A204.1 (cell line): Measurements from ENCODE around the gene CAMTA1.

Experiments
- FAIRE-seq: peaks from 2 replicates; lab custom pipeline; 2012; peaks lifted over from hg19 to GRCh38; lab: Jason Lieb, UNC

The CAMTA1 gene

GRCh38 chr1:7420098-7420445 lies 634.8 kb downstream of the CAMTA1 start:
- FAIRE-seq, result no peak

DNA sequence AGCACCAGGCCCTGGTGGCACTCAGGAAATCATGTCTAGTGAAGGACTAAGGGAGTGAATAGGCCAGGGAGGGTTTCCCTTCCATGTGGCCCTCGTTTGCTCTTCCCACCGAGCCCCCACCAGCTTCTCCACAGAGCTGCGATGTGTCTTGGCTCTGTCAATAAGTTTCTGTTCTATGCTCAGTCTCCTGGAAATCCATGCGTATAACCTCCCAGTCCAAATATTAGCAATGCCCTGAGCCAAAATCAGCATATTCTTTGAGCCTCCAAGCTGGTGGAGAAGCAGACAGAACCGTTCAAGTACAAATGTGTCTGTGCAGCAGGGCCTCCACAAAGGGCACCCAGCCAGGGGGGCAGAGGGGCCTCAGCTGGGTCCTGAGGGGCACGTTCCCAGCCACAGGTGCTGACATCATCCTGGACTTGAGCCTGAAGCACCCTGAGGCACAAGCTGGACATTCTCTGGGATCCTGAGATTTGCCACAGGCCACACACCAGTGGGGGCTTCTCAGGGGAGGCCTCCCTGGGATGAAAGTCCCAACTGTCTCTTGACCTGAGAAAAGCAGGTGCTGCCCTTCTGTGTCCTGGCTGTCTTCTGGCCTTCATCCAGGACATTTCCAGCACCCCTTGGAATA lies 635.3 kb downstream of the CAMTA1 start:
- FAIRE-seq, result no peak

- FAIRE-seq, result no peak
Measured at GRCh38 chr1:7421471-7422075, 636.3 kb downstream of the CAMTA1 start.

DNA sequence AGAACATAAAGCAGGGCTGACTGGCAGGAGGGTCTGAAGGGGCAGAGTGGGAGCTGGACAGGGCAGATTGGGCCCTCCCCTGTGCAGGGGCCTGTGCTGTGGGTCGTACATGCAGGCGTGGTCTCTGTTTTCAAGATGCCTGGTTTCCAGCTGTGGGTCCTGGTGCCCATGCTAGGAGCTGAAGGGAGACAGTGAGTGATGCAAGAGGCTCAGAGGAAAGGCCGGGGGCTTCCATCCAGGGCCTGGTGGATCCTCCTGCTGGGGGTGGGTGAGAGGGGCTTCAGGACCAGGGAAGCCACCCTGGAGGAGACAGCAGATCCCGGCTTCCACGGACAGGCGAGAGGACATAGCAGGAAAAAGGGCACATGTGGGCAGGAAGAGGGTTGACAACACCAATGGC lies 636.8 kb downstream of the CAMTA1 start:
- FAIRE-seq, result no peak

DNA sequence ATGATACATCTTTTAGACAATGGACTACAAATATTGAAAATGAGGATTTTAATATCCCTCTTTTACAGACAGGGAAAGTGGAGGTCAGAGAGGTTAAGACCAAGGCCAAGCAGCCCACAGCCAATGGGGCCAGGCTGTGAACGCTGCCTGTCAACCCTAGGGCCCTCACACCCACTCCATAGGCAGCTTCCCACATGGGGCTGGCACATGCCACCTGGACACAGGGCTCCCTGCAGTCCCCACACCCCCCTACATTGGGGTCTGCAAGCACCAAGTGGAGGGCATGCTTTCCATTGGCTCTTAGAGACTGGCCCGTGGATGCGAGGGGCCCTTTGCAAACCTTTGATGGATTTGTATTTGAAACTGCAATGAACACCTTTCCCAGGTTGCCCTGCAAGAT lies 637.3 kb downstream of the CAMTA1 start:
- FAIRE-seq, result no peak

DNA sequence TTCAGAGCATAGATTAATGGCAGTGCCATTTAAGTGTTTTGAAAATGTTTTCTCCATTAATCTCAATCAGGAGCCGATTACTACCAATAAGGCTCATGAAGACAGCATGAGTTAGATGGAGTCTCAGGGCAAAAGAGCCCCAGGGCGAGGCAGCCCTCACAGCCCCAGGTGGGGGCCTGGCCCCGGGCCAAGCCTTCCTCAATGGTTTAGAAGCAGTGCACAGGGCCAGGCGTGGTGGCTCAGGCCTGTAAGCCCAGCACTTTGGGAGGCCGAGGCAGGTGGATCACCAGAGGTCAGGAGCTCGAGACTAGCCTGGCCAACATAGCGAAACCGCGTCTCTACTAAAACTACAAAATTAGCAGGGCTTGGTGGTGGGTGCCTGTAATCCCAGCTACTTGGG lies 637.7 kb downstream of the CAMTA1 start:
- no peak for FAIRE-seq

DNA sequence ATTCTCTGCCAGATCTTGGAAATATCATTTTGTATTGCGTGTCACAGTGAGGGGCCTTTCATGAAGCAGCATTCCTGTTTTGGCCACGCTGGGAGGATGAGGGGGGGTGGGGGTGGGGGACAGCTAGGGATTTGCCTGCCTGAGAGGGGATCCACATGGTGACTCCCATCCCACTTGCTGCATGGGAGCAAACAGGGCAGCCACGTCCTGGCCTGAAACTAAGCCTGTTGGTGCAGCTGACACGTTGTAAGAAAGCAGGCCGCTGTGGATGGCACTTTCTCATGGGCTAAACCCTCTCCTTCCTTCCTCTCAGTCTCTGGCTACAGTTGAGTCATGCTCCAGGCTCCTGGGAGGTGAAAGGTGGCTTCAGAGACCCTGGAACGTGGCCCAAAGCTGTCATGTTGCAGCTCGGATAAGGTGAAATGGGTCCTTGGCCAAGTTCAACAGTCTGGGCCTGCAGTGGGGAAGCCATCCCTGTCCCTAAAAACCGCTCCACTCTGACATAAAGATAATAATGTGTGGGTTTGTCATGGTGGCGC lies 639.2 kb downstream of the CAMTA1 start:
- FAIRE-seq, result no peak

DNA sequence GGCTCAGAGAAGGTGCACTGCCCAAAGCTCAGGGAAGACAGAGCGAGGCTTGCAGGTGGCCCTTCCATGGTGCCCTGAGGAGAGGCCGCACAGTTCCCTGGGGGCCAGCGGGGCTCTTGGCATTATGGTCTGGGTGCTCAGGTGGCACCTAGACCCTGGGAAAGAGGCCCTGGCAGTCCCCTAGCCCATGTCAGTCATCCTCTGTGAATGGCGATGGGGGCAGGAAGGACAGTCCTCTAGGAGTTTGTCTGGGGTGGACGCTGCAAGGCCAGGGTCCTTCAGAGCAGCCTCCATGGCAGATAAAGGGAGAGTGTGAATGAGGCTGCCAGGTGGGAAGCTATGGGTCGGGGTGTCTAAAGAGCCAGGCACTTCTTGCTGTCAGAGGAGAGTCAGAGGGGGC lies 640.0 kb downstream of the CAMTA1 start:
- no peak for FAIRE-seq

DNA sequence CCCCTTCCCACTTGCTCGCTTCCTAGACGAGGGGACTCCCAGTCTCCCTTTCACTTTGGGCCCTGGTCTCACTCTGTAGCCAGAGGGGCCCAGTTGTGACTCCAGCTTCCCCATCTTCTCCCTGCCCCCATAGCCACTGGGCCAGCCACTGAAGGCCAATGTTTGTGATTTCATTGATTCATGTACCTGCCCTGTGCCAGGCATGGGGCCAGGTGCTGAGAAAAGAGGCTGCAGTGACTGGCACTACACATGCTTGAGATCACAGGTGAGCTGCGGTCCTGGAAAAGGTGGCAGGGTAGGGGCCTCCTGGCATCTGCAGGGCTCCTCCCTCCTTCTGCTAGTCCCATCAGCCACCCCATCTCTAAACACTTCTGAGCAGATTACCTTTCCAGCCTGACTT lies 640.5 kb downstream of the CAMTA1 start:
- FAIRE-seq, result no peak

- FAIRE-seq, result no peak
Measured at GRCh38 chr1:7426780-7427604, 641.7 kb downstream of the CAMTA1 start.

DNA sequence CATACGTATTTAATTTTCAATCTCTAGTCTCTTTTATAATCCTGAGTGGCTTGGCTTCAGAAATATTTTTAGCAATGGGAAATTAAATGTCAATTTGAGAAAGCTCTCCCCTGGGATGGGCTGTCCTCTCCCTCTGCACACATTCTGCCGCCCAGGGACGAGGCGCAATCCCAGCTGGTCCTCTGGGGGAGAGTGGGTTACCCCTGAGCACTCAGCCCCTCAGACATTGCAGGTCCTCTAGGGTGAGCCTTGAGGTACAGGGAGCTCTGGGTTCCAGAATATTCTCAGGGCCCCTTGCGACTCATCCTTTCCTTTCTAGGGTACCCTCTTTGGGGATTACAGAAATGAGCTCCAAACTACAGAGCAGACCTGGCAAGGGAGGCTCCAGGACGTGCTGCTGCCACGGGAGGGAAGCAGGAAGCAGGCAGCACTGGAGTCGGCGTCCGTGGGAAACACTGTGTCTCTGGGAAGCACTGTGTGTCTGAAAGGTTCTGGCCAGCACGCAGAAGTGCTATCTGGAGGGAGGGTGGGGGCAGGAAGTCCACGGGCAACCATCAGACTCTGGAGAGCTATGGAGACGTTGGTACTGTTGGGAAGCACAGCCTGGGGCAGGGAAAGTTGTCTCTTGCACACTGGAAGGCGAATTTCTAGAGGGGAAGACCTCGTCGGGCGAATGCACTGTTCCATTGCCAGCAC lies 642.5 kb downstream of the CAMTA1 start:
- FAIRE-seq, result no peak

GRCh38 chr1:7429290-7429689 lies 644.0 kb downstream of the CAMTA1 start:
- no peak for FAIRE-seq

GRCh38 chr1:7430047-7430608 lies 644.9 kb downstream of the CAMTA1 start:
- FAIRE-seq, result no peak

- FAIRE-seq, result no peak
Measured at GRCh38 chr1:7430691-7431090, 645.4 kb downstream of the CAMTA1 start.

GRCh38 chr1:7432102-7432899 lies 647.0 kb downstream of the CAMTA1 start:
- no peak for FAIRE-seq

DNA sequence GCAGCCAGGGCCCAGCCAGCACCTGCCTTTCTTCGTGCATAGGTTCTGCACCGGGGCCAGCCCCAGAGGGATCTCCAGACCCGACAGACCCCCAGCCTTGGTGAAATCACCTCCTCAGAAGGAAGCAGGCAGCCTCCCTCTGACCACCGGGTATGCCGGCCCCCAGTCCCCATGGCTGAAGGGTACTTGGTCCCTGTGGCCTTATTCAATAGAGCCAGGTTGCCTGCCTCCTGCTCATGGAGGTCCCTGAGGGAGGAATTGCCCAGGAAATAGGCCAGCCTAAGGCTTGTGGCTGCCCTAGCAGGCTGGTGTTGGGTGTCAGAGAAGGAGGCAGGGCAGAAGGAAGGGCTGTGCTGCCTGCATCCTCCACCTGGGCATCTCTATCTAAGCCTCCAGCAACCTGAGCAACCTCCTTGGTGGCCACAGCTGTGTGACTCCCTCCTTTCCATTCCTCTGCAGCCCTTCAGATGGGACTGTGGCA lies 647.7 kb downstream of the CAMTA1 start:
- FAIRE-seq, result no peak

GRCh38 chr1:7434566-7434965 lies 649.3 kb downstream of the CAMTA1 start:
- FAIRE-seq, result no peak

- FAIRE-seq, result no peak
Measured at GRCh38 chr1:7435276-7436055, 650.2 kb downstream of the CAMTA1 start.

GRCh38 chr1:7436056-7437005 lies 651.1 kb downstream of the CAMTA1 start:
- FAIRE-seq, result no peak
